IMR-90 (cell line): Measurements from ENCODE around the gene PTPRN2. TPM values are rescaled to one million over a fixed set of nuclear protein-coding genes. Genes with fewer than 3 reads are reported as not detected.
"Not testable (repeated sequence)": the region's sequence is repeated elsewhere in the genome, so short reads cannot be mapped to it uniquely, and the experiment has no call there.

Source experiments
- ATAC-seq: fragments of 200-7000 bp; cut with Tn5 transposase; 2 replicates; pipeline ENCODE4 v1.9.1; 2020; ENCODE audit warnings: low read depth, mild to moderate bottlenecking, moderate library complexity
- BruUV-seq: library from RNA; stranded (reverse); fragments of 400-500 nt; replicated peaks from 2 replicates; lab custom pipeline; 2021; lab: Mats Ljungman, UMichigan
- CTCF ChIA-PET: fragments of 300-600 bp; formaldehyde crosslinking; extraction: SDS; loops from one replicate; lab custom pipeline; 2021; ENCODE audit warnings: antibody characterized with exemption; lab: Yijun Ruan, JAX
- POLR2A ChIA-PET: fragments of 300-600 bp; sonication (Branson Sonifier 250); formaldehyde crosslinking; loops from one replicate; lab custom pipeline; 2022; ENCODE audit warnings: antibody characterized with exemption; ENCODE audit not compliant: unreplicated experiment; lab: Charles Lee
- DNase-seq: peaks from one replicate; pipeline ENCODE4 v3.0.0; 2013
- H2AFZ ChIP-seq: replicated peaks from 2 replicates; pipeline ENCODE3; 2013; ENCODE audit warnings: low read length, mild to moderate bottlenecking; ENCODE audit not compliant: poor library complexity
- H2AK5ac ChIP-seq: 2 replicates; pipeline ENCODE4 v1.6.1; 2013; ENCODE audit warnings: low read depth, low read length, inconsistent platforms
- H2AK9ac ChIP-seq: replicated peaks from 2 replicates; pipeline ENCODE3; 2013; ENCODE audit warnings: mild to moderate bottlenecking, low read depth, low read length, moderate library complexity; ENCODE audit not compliant: poor library complexity
- H2BK120ac ChIP-seq: 2 replicates; pipeline ENCODE4 v1.6.1; 2013; ENCODE audit warnings: low read depth, low read length, inconsistent platforms
- H2BK15ac ChIP-seq: 3 replicates; pipeline ENCODE4 v1.6.1; 2013; ENCODE audit warnings: low read depth, low read length, inconsistent platforms
- H2BK20ac ChIP-seq: 2 replicates; pipeline ENCODE4 v1.6.1; 2013; ENCODE audit warnings: low read depth, mild to moderate bottlenecking, inconsistent platforms, low read length, moderate library complexity
- H2BK5ac ChIP-seq: 2 replicates; pipeline ENCODE4 v1.6.1; 2013; ENCODE audit warnings: mild to moderate bottlenecking, low read depth, low read length, inconsistent platforms; ENCODE audit not compliant: poor library complexity, severe bottlenecking
- H3K14ac ChIP-seq: replicated peaks from 2 replicates; pipeline ENCODE4 v1.6.1; 2013; ENCODE audit warnings: low read depth, low read length, inconsistent platforms
- H3K18ac ChIP-seq: 2 replicates; pipeline ENCODE4 v1.6.1; 2013; ENCODE audit warnings: low read depth, low read length, control low read depth
- H3K23ac ChIP-seq: 2 replicates; pipeline ENCODE4 v1.6.1; 2013; ENCODE audit warnings: low read depth, low read length, inconsistent platforms
- H3K27ac ChIP-seq: 2 replicates; pipeline ENCODE4 v1.5.1; 2013; ENCODE audit warnings: mild to moderate bottlenecking, control low read depth, low read length; ENCODE audit not compliant: insufficient read depth
- H3K27me3 ChIP-seq: 2 replicates; pipeline ENCODE4 v1.6.1; 2013; ENCODE audit warnings: low read length; ENCODE audit not compliant: control insufficient read depth, insufficient read depth
- H3K36me3 ChIP-seq: 2 replicates; pipeline ENCODE4 v1.6.1; 2013; ENCODE audit warnings: low read length, mixed read lengths; ENCODE audit not compliant: control insufficient read depth, insufficient read depth
- H3K4ac ChIP-seq: 2 replicates; pipeline ENCODE4 v1.6.1; 2013; ENCODE audit warnings: low read depth, low read length, inconsistent platforms
- H3K4me1 ChIP-seq: 2 replicates; pipeline ENCODE4 v1.6.1; 2013; ENCODE audit warnings: low read length, mixed read lengths; ENCODE audit not compliant: control insufficient read depth, insufficient read depth
- H3K4me2 ChIP-seq: 2 replicates; pipeline ENCODE4 v1.6.1; 2013; ENCODE audit warnings: low read depth, mild to moderate bottlenecking, control low read depth, low read length, moderate library complexity
- H3K4me3 ChIP-seq: 2 replicates; pipeline ENCODE4 v1.5.1; 2013; ENCODE audit warnings: low read depth, mild to moderate bottlenecking, control low read depth, low read length, moderate library complexity; ENCODE audit not compliant: insufficient read depth
- H3K56ac ChIP-seq: 2 replicates; pipeline ENCODE4 v1.6.1; 2013; ENCODE audit warnings: low read length, inconsistent platforms; ENCODE audit not compliant: insufficient read depth; ENCODE audit errors: extremely low read depth
- H3K79me1 ChIP-seq, 2 experiments: 2 replicates each; pipeline ENCODE4 v1.6.1; 2013; ENCODE audit warnings: low read length in 2 of 2, inconsistent platforms in 1 of 2, low read depth in 1 of 2
- H3K9ac ChIP-seq: 2 replicates; pipeline ENCODE4 v1.6.1; 2013; ENCODE audit warnings: low read depth, low read length, control low read depth
- H3K9me1 ChIP-seq: 2 replicates; pipeline ENCODE4 v1.6.1; 2013; ENCODE audit warnings: low read length, inconsistent platforms; ENCODE audit not compliant: insufficient read depth
- H3K9me3 ChIP-seq: 2 replicates; pipeline ENCODE4 v1.6.1; 2013; ENCODE audit warnings: low read length; ENCODE audit not compliant: control insufficient read depth, insufficient read depth
- H4K20me1 ChIP-seq: 2 replicates; pipeline ENCODE4 v1.6.1; 2013; ENCODE audit warnings: low read length, inconsistent platforms; ENCODE audit not compliant: insufficient read depth
- H4K5ac ChIP-seq: 2 replicates; pipeline ENCODE4 v1.6.1; 2013; ENCODE audit warnings: mild to moderate bottlenecking, low read depth, low read length, control low read depth
- H4K8ac ChIP-seq, 2 experiments: 2 replicates each; pipeline ENCODE4 v1.6.1; 2013; ENCODE audit warnings: low read depth in 2 of 2, low read length in 2 of 2, control low read depth in 1 of 2, inconsistent platforms in 1 of 2
- H4K91ac ChIP-seq: 2 replicates; pipeline ENCODE4 v1.6.1; 2013; ENCODE audit warnings: low read depth, low read length, inconsistent platforms; ENCODE audit not compliant: insufficient read depth
- WGBS, 2 experiments: methylation state at CpG; one replicate each; pipeline versions ENCODE4 v1.1.5 to v1.1.7; 2013; ENCODE audit warnings: missing lambda C conversion rate in 2 of 2; ENCODE audit not compliant: insufficient read length in 1 of 2; ENCODE audit errors: extremely low coverage in 2 of 2; 5-methylcytosine and 5-hydroxymethylcytosine counted together
- dilution Hi-C: fragments of 300-500 bp; cut with HindIII; formaldehyde crosslinking; loops from one replicate; pipeline ENCODE4 v1.14.3; 2018; ENCODE audit warnings: low sequenced_read_pairs; ENCODE audit not compliant: unreplicated experiment
- in situ Hi-C: fragments of 300-500 bp; cut with MboI; formaldehyde crosslinking; loops from 3 replicates; pipeline ENCODE4 v1.14.3; 2019; ENCODE audit warnings: low sequenced_read_pairs, inconsistent platforms, mixed read lengths
- intact Hi-C: fragments of 100-400 bp; cut with micrococcal nuclease; formaldehyde crosslinking; loops from 2 replicates; pipeline ENCODE4 v1.10.0; 2022
- polyA plus RNA-seq, 3 experiments: library from polyadenylated mRNA; depleted of rRNA; stranded (reverse); fragments of >200 nt; gene quantifications; 2 replicates each; pipeline ENCODE4 v1.2.3, GENCODE V29; 2012; ENCODE audit warnings: low replicate concordance in 1 of 3
- total RNA-seq: library from RNA; depleted of rRNA; stranded (reverse); fragments of >200 nt; gene quantifications from 2 replicates; pipeline ENCODE4 v1.2.3, GENCODE V29; 2012

Gene PTPRN2
- total and polyA plus RNA-seq, 2 of the 4 experiments (the other 2 are of a cell fraction) = 0.03 TPM; not detected in 1

- H2BK120ac ChIP-seq, H2AFZ ChIP-seq, H3K4me3 ChIP-seq, H3K4me2 ChIP-seq, dilution Hi-C loops, H3K9ac ChIP-seq, H3K79me1 ChIP-seq, H3K4ac ChIP-seq, H3K4me1 ChIP-seq, in situ Hi-C loops, ATAC-seq, H2BK20ac ChIP-seq, H3K36me3 ChIP-seq, H2AK5ac ChIP-seq, H4K8ac ChIP-seq, H3K9me1 ChIP-seq, H3K23ac ChIP-seq, H4K91ac ChIP-seq, H3K56ac ChIP-seq, BruUV-seq, CTCF ChIA-PET, H2BK15ac ChIP-seq, DNase-seq, H2AK9ac ChIP-seq, H3K27me3 ChIP-seq, H2BK5ac ChIP-seq, POLR2A ChIA-PET, H3K18ac ChIP-seq, H3K14ac ChIP-seq, H4K5ac ChIP-seq, intact Hi-C loops, H3K27ac ChIP-seq, H4K20me1 ChIP-seq: not testable (repeated sequence)
- H3K9me3 ChIP-seq = peaks cover 51% of the 10 kb centered on the region
- WGBS, 2 experiments = 49% methylated on average over 9 of the region's 12 CpGs; no CpG with 5 or more reads in 1 of the 2 experiments
These were observed 541.4 kb downstream of the PTPRN2 start for GRCh38 chr7:158046246-158046645.
